Measurements from ENCODE around the gene FOXD2.
A peak's percentile ranks its signal among the peaks of the same experiment; 100 is the strongest.

Gene FOXD2

DNA sequence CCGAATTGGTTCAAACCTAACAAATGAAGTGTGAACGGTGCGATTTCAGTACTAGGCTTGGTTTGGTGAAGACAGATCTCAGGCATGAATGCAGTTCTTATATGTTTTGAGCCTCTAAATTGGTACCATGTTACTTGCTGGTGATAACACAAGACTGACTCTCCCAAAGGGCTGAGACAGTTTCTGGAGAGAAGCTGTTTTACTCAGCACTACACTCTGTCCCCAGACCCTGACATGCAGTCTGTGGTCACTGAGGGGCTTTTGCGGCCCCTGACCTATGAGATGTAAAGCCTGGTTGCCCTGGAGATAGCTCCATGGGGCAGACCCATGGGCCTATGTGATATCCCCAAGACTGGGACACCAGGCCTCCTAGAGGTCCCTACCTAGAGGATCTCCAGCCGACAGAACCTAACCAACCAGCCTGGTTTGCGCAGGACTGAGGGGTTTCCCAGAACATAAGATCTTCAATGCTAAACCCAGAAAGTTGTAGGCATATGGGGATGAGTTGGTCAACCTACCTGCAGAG is 41.1 kb upstream of the FOXD2 start:
- Histone ChIP-seq H3K27ac (ENCODE audit: extremely low read depth, low read depth, low read length) (no peak overlapping the region), H3K9me3 (ENCODE audit: control insufficient read depth, insufficient read depth, low read depth, low read length) (no peaks in the 10 kb centered on the region), H3K36me3 (ENCODE audit: control insufficient read depth in 2 of 2, insufficient read depth in 1 of 2, low read length in 2 of 2) (no peaks in the 10 kb centered on the region), H3K4me1 (ENCODE audit: control insufficient read depth, insufficient read depth, low read length) (no peaks in the 10 kb centered on the region), H3K4me3 (ENCODE audit: low read depth, low read length) (no peak overlapping the region)
- ChIA-PET CTCF (interaction anchor here (0.9 to 3.1 kb wide), 4 partner anchors 28 to 339 kb away, joined by 3 to 13 read pairs (median 6); no protein-coding TSS in a partner anchor), POLR2A (interaction anchor here (0.6 kb wide), 1 partner anchor 321 kb away, joined by 4 read pairs; no protein-coding TSS in a partner anchor)
- TF ChIP-seq, protein P1, sequence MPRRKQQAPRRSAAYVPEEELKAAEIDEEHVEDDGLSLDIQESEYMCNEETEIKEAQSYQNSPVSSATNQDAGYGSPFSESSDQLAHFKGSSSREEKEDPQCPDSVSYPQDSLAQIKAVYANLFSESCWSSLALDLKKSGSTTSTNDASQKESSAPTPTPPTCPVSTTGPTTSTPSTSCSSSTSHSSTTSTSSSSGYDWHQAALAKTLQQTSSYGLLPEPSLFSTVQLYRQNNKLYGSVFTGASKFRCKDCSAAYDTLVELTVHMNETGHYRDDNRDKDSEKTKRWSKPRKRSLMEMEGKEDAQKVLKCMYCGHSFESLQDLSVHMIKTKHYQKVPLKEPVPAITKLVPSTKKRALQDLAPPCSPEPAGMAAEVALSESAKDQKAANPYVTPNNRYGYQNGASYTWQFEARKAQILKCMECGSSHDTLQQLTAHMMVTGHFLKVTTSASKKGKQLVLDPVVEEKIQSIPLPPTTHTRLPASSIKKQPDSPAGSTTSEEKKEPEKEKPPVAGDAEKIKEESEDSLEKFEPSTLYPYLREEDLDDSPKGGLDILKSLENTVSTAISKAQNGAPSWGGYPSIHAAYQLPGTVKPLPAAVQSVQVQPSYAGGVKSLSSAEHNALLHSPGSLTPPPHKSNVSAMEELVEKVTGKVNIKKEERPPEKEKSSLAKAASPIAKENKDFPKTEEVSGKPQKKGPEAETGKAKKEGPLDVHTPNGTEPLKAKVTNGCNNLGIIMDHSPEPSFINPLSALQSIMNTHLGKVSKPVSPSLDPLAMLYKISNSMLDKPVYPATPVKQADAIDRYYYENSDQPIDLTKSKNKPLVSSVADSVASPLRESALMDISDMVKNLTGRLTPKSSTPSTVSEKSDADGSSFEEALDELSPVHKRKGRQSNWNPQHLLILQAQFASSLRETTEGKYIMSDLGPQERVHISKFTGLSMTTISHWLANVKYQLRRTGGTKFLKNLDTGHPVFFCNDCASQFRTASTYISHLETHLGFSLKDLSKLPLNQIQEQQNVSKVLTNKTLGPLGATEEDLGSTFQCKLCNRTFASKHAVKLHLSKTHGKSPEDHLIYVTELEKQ (tag by site-specific recombination; IDR thresholded peaks at IDR 0.05; ENCODE audit: borderline replicate concordance): no peak
- TF ChIP-seq ZNF23 (tag by site-specific recombination; IDR thresholded peaks at IDR 0.05; ENCODE audit: borderline replicate concordance): no peak
- TF ChIP-seq, protein P2, sequence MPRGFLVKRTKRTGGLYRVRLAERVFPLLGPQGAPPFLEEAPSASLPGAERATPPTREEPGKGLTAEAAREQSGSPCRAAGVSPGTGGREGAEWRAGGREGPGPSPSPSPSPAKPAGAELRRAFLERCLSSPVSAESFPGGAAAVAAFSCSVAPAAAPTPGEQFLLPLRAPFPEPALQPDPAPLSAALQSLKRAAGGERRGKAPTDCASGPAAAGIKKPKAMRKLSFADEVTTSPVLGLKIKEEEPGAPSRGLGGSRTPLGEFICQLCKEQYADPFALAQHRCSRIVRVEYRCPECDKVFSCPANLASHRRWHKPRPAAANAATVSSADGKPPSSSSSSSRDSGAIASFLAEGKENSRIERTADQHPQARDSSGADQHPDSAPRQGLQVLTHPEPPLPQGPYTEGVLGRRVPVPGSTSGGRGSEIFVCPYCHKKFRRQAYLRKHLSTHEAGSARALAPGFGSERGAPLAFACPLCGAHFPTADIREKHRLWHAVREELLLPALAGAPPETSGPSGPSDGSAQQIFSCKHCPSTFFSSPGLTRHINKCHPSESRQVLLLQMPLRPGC (tag by site-specific recombination; IDR thresholded peaks at IDR 0.05): no peak
- no peak for TF ChIP-seq ZNF529 (tag by site-specific recombination; IDR thresholded peaks at IDR 0.05; ENCODE audit: insufficient replicate concordance)
- TF ChIP-seq ZNF37A (tag by site-specific recombination; IDR thresholded peaks at IDR 0.05): no peak
- TF ChIP-seq ZEB2 (tag by site-specific recombination; IDR thresholded peaks at IDR 0.05): no peak

DNA sequence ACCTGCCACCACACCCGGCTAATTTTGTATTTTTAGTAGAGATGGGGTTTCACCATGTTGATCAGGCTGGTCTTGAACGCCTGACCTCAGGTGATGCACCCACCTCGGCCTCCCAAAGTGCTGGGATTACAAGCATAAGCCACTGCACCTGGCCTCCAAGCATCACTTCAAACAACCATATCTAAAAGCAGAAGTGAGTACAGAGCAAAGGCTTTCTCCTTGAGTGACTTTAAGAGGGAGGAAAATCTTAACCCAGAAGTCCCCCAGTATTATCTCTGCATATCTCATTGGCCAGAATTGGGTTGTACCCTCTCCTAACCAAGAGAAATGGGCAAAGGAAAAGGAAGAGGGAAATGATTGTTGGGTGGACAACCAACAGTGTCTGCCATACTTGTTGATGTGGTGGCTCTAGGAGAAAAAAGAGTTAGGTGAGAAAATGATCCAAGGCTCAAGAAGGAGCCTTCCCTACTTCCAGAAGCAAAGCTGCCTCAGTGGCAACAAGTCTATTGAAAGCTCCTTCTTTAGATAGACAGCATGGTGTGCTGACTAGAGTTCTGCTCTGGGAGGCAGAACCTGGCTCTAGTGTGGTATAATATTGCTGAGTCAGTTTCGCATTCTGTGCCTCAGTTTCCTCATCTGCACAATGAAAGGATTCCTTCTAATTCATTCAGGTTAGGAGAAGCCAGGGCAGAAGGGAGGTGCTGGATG is 38.6 kb upstream of the FOXD2 start:
- no peaks in the 10 kb centered on the region for H3K9me3 ChIP-seq (ENCODE audit: control insufficient read depth, insufficient read depth, low read depth, low read length)
- no peaks in the 10 kb centered on the region for H3K36me3 ChIP-seq (ENCODE audit: control insufficient read depth in 2 of 2, insufficient read depth in 1 of 2, low read length in 2 of 2)
- POLR2A ChIA-PET: no interaction called here
- TF ChIP-seq SALL2 (tag by site-specific recombination; IDR thresholded peaks at IDR 0.05; ENCODE audit: borderline replicate concordance) (no peak), SCRT2 (tag by site-specific recombination; IDR thresholded peaks at IDR 0.05) (peak; percentile 21; the same call in 1 of the 2 replicates), ZNF24 (tag by site-specific recombination; IDR thresholded peaks at IDR 0.05) (no peak), GLIS2 (tag by site-specific recombination; IDR thresholded peaks at IDR 0.05) (no peak), HOXC10 (CRISPR knock-in tag; IDR thresholded peaks at IDR 0.05) (no peak), ZXDB (tag by site-specific recombination; IDR thresholded peaks at IDR 0.05) (no peak), ZSCAN16 (tag by site-specific recombination; IDR thresholded peaks at IDR 0.05) (no peak)
- no peak overlapping the region for H3K27ac ChIP-seq (ENCODE audit: extremely low read depth, low read depth, low read length)
- CTCF ChIA-PET: interaction anchor here (1.1 to 5.3 kb wide), 3 partner anchors 10 to 220 kb away, joined by 3 to 32 read pairs (median 3); no protein-coding TSS in a partner anchor
- no peak overlapping the region for H3K4me3 ChIP-seq (ENCODE audit: low read depth, low read length)
- no peaks in the 10 kb centered on the region for H3K4me1 ChIP-seq (ENCODE audit: control insufficient read depth, insufficient read depth, low read length)

DNA sequence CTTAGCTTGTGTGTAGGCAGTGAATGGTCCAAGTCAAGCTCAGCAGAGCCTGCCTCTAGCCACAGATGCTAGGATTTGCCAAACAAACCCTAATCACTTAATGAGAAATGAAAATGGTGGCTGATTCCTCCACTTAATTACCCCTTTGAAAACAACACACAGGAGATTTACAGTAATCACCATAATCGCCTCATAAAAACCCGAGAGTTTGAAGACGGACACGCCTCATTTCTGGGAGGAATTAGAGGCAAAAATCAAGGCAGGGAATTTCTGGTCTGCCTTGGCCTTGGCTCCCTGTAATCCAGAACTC is 38.0 kb upstream of the FOXD2 start:
- TF ChIP-seq FEZF1 (tag by site-specific recombination; IDR thresholded peaks at IDR 0.05) (0 out of 2 replicates have a peak, but pooled peaks have one; percentile 8), HOXC10 (CRISPR knock-in tag; IDR thresholded peaks at IDR 0.05) (no peak), OSR2 (tag by site-specific recombination; IDR thresholded peaks at IDR 0.05) (peak; percentile 42; the same call in 1 of the 2 replicates), ZNF776 (tag by site-specific recombination; IDR thresholded peaks at IDR 0.05; ENCODE audit: borderline replicate concordance) (no peak), ZNF610 (tag by site-specific recombination; IDR thresholded peaks at IDR 0.05; ENCODE audit: borderline replicate concordance) (no peak)
- TF ChIP-seq, protein P3, sequence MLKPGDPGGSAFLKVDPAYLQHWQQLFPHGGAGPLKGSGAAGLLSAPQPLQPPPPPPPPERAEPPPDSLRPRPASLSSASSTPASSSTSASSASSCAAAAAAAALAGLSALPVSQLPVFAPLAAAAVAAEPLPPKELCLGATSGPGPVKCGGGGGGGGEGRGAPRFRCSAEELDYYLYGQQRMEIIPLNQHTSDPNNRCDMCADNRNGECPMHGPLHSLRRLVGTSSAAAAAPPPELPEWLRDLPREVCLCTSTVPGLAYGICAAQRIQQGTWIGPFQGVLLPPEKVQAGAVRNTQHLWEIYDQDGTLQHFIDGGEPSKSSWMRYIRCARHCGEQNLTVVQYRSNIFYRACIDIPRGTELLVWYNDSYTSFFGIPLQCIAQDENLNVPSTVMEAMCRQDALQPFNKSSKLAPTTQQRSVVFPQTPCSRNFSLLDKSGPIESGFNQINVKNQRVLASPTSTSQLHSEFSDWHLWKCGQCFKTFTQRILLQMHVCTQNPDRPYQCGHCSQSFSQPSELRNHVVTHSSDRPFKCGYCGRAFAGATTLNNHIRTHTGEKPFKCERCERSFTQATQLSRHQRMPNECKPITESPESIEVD (tag by site-specific recombination; IDR thresholded peaks at IDR 0.05): peak; percentile 63
- no peak overlapping the region for H3K27ac ChIP-seq (ENCODE audit: extremely low read depth, low read depth, low read length)
- no peak overlapping the region for H3K4me3 ChIP-seq (ENCODE audit: low read depth, low read length)
- POLR2A ChIA-PET: no interaction called here
- no peaks in the 10 kb centered on the region for H3K4me1 ChIP-seq (ENCODE audit: control insufficient read depth, insufficient read depth, low read length)
- H3K9me3 ChIP-seq (ENCODE audit: control insufficient read depth, insufficient read depth, low read depth, low read length): no peaks in the 10 kb centered on the region
- H3K36me3 ChIP-seq (ENCODE audit: control insufficient read depth in 2 of 2, insufficient read depth in 1 of 2, low read length in 2 of 2): no peaks in the 10 kb centered on the region
- CTCF ChIA-PET: interaction anchor here (1.1 to 5.3 kb wide), 3 partner anchors 10 to 221 kb away, joined by 3 to 32 read pairs (median 3); no protein-coding TSS in a partner anchor
